CD4-positive, alpha-beta T cell (primary cell): Measurements from ENCODE around the gene RANBP9. TPM values are rescaled to one million over a fixed set of nuclear protein-coding genes. Genes with fewer than 3 reads are reported as not detected.
A peak's percentile ranks its signal among the peaks of the same experiment; 100 is the strongest.

ENCODE experiments used
- ATAC-seq: fragments of 200-7000 bp; cut with Tn5 transposase; one replicate; pipeline ENCODE4 v1.10.0; 2022; ENCODE audit warnings: mild to moderate bottlenecking; ENCODE audit not compliant: poor library complexity
- CTCF ChIA-PET: fragments of 350-600 bp; sonication (Branson Sonifier 250); formaldehyde crosslinking; loops from one replicate; lab custom pipeline; 2021; ENCODE audit warnings: antibody characterized with exemption, inconsistent platforms; lab: Charles Lee
- POLR2A ChIA-PET: fragments of 350-600 bp; sonication (Branson Sonifier 250); formaldehyde crosslinking; loops from one replicate; lab custom pipeline; 2021; ENCODE audit warnings: antibody characterized with exemption, inconsistent platforms; lab: Charles Lee
- DNase-seq, 14 experiments: peaks; one replicate each; pipeline ENCODE4 v3.0.0-alpha.2; 2013 to 2020; ENCODE audit warnings: mixed read lengths in 2 of 14
- H3K27ac ChIP-seq, 2 donors: one replicate each; pipeline versions ENCODE4 v1.5.1 to v1.7.0; 2013; ENCODE audit warnings: low read length in 2 of 2, low read depth in 1 of 2, mild to moderate bottlenecking in 1 of 2
- H3K27me3 ChIP-seq, 2 experiments: 1 replicate in 1 of 2; 2 replicates in 1 of 2; pipeline versions ENCODE4 v1.6.1 to v1.7.0; 2013; ENCODE audit warnings: low read length in 2 of 2, control low read depth in 1 of 2, mild to moderate bottlenecking in 1 of 2, moderate library complexity in 1 of 2; ENCODE audit not compliant: insufficient read depth in 2 of 2, control insufficient read depth in 1 of 2
- H3K36me3 ChIP-seq: one replicate; pipeline ENCODE4 v1.6.1; 2013; ENCODE audit warnings: low read length, control low read depth; ENCODE audit not compliant: insufficient read depth
- H3K4me1 ChIP-seq: one replicate; pipeline ENCODE4 v1.6.1; 2013; ENCODE audit warnings: low read length, control low read depth; ENCODE audit not compliant: insufficient read depth
- H3K4me3 ChIP-seq: one replicate; pipeline ENCODE4 v1.5.1; 2013; ENCODE audit warnings: mild to moderate bottlenecking, low read length, moderate library complexity
- H3K9me3 ChIP-seq, 2 experiments: 1 replicate in 1 of 2; 2 replicates in 1 of 2; pipeline versions ENCODE4 v1.6.1 to v1.7.0; 2013; ENCODE audit warnings: low read length in 2 of 2, mild to moderate bottlenecking in 2 of 2, control low read depth in 1 of 2, moderate library complexity in 1 of 2; ENCODE audit not compliant: control insufficient read depth in 1 of 2, insufficient read depth in 1 of 2
- H3K27ac Mint-ChIP-seq: one replicate; pipeline ENCODE4 v1.8.0; 2020; ENCODE audit warnings: mixed read lengths
- H3K27me3 Mint-ChIP-seq: one replicate; pipeline ENCODE4 v1.8.0; 2021; ENCODE audit warnings: mixed read lengths
- H3K36me3 Mint-ChIP-seq: one replicate; pipeline ENCODE4 v1.8.0; 2021; ENCODE audit warnings: low read depth, mixed read lengths
- H3K4me1 Mint-ChIP-seq: one replicate; pipeline ENCODE4 v1.8.0; 2021; ENCODE audit warnings: low read depth, mixed read lengths
- H3K4me3 Mint-ChIP-seq: one replicate; pipeline ENCODE4 v1.8.0; 2020; ENCODE audit warnings: mild to moderate bottlenecking, mixed read lengths
- H3K9me3 Mint-ChIP-seq: one replicate; pipeline ENCODE4 v1.8.0; 2020; ENCODE audit warnings: mixed read lengths
- CTCF ChIP-seq: fragments of 200-600 bp; IDR thresholded peaks from one replicate; pipeline ENCODE4 v1.8.0; 2022; ENCODE audit warnings: antibody characterized with exemption, mild to moderate bottlenecking
- intact Hi-C, 2 experiments: fragments of 100-400 bp; cut with DNase I in 1 of 2; cut with micrococcal nuclease in 1 of 2; formaldehyde crosslinking; loops; one replicate each; pipeline versions ENCODE4 v1.15.1 to v1.9.0; 2023 to 2025; cut with DNase I, micrococcal nuclease
- polyA plus RNA-seq, 2 donors: library from polyadenylated mRNA; unstranded; fragments of 120-200 nt; gene quantifications; one replicate each; pipeline ENCODE4 v1.2.1, GENCODE V29; 2013
- total RNA-seq, 174 experiments: library from RNA in 2 of 174; stranded (reverse) in 2 of 174; gene quantifications; one replicate each; pipeline ENCODE4 v1.2.3 and lab custom pipeline; 2021 to 2026

Gene RANBP9
- total RNA-seq (10 to 100 TPM; 60.8 to 62.9 TPM), total RNA-seq (lab: John Stamatoyannopoulos, UW) (77.3 to 182 (median 101) reads per million in 172 experiments)
- polyA plus RNA-seq (2013, experiment 1 of 2), result 34.2 TPM
- polyA plus RNA-seq (2013, experiment 2 of 2), result 47.1 TPM

- ChIA-PET CTCF (interaction anchor here (0.8 to 4.7 kb wide), 8 partner anchors 14 to 138 kb away, joined by 3 to 25 read pairs (median 5); partner anchors contain the start of genes NOL7 and SIRT5), POLR2A (interaction anchor here (0.5 to 5.7 kb wide), 20 partner anchors 11 to 137 kb away, joined by 3 to 129 read pairs (median 5); partner anchors contain the start of genes NOL7 and SIRT5)
- peaks cover 33% of the 10 kb centered on the region for H3K36me3 Mint-ChIP-seq
- Histone ChIP-seq H3K27ac (peak within 1 kb of the TSS; percentile 78 to 81), H3K36me3 (no peaks in the 10 kb centered on the region), H3K9me3 (no peaks in the 10 kb centered on the region), H3K4me1 (peaks cover 26% of the 10 kb centered on the region), H3K4me3 (peak within 1 kb of the TSS; percentile 80), H3K27me3 (no peaks in the 10 kb centered on the region)
- H3K27ac Mint-ChIP-seq, result peak within 1 kb of the TSS; percentile 98
- no peaks in the 10 kb centered on the region for H3K27me3 Mint-ChIP-seq
- ATAC-seq, result peak; percentile 81
- H3K9me3 Mint-ChIP-seq, result no peaks in the 10 kb centered on the region
- peak within 1 kb of the TSS; percentile 96 for H3K4me3 Mint-ChIP-seq
- TF ChIP-seq CTCF, result no peak
- intact Hi-C loops, result loop anchor here (1.0 to 5.0 kb wide), 8 partner anchors 50 to 405 kb away; partner anchors contain the start of genes NOL7 (in 2 of the 2), TBC1D7 (in 2 of the 2), CD83 (in 1 of the 2) and MCUR1 (in 1 of the 2)
- H3K4me1 Mint-ChIP-seq, result peaks cover 52% of the 10 kb centered on the region
- DNase-seq, result peak; percentile 76 to 95 (median 85)
Observed at GRCh38 chr6:13711733-13712598, at the start of gene RANBP9. Gene RANBP9, minus strand, starts transcription at chr6:13711835. Its CDS starts 330 bp downstream, at chr6:13711505.

GRCh38 chr6:13760307-13761304, 49.0 kb upstream of the RANBP9 start:
- Histone ChIP-seq H3K4me3 (no peak overlapping the region), H3K4me1 (peaks cover 23% of the 10 kb centered on the region), H3K27ac (no peak overlapping the region), H3K36me3 (no peaks in the 10 kb centered on the region), H3K27me3 (no peaks in the 10 kb centered on the region), H3K9me3 (no peaks in the 10 kb centered on the region)
- intact Hi-C loops, result loop anchor here in 1 of 2 experiments (5.0 kb wide), 1 partner anchor 48 kb away; the partner anchor contains the start of gene RANBP9
- DNase-seq (no peak), ATAC-seq (no peak)
- no peaks in the 10 kb centered on the region for H3K36me3 Mint-ChIP-seq
- ChIA-PET POLR2A (no interaction called here), CTCF (interaction anchor here (1.4 kb wide), 1 partner anchor 146 kb away, joined by 4 read pairs; the partner anchor contains the start of gene NOL7)
- H3K27me3 Mint-ChIP-seq, result no peaks in the 10 kb centered on the region
- no peaks in the 10 kb centered on the region for H3K9me3 Mint-ChIP-seq
- TF ChIP-seq CTCF, result no peak
- H3K4me3 Mint-ChIP-seq, result no peak overlapping the region
- H3K27ac Mint-ChIP-seq, result no peak overlapping the region
- peaks cover 30% of the 10 kb centered on the region for H3K4me1 Mint-ChIP-seq

- intact Hi-C loops, result no loop called here
- Mint-ChIP-seq H3K9me3 (no peaks in the 10 kb centered on the region), H3K27me3 (no peaks in the 10 kb centered on the region), H3K4me1 (peaks cover 28% of the 10 kb centered on the region), H3K27ac (no peak overlapping the region), H3K36me3 (no peaks in the 10 kb centered on the region), H3K4me3 (no peak overlapping the region)
- H3K4me1 ChIP-seq, result peaks cover 21% of the 10 kb centered on the region
- no peak for DNase-seq
- ChIA-PET CTCF (interaction anchor here (1.4 kb wide), 1 partner anchor 144 kb away, joined by 4 read pairs; the partner anchor contains the start of gene NOL7), POLR2A (no interaction called here)
- no peaks in the 10 kb centered on the region for H3K36me3 ChIP-seq
- no peak overlapping the region for H3K4me3 ChIP-seq
- no peaks in the 10 kb centered on the region for H3K27me3 ChIP-seq
- no peak for TF ChIP-seq CTCF
- no peaks in the 10 kb centered on the region for H3K9me3 ChIP-seq
- H3K27ac ChIP-seq, result no peak overlapping the region
- no peak for ATAC-seq
Observed at GRCh38 chr6:13759025-13759424, 47.4 kb upstream of the RANBP9 start.
